Thyroid gland (tissue), 4 donors: ENCODE measurements around the gene CD276. TPM values are rescaled to one million over a fixed set of nuclear protein-coding genes. Genes with fewer than 3 reads are reported as not detected.

Experiments
- DNase-seq, 2 donors: peaks; one replicate each; pipeline ENCODE4 v3.0.0-alpha.2; 2019
- H3K27ac ChIP-seq, 3 donors: fragments of 200-600 bp; sonication (generic); 1 replicate in 2 of 3; 2 replicates in 1 of 3; pipeline ENCODE4 v1.5.1; 2016 to 2019; ENCODE audit warnings: mild to moderate bottlenecking in 1 of 3, moderate library complexity in 1 of 3
- H3K27me3 ChIP-seq: fragments of 200-600 bp; sonication (generic); one replicate; pipeline ENCODE4 v1.5.1; 2019
- H3K36me3 ChIP-seq, 2 donors: fragments of 200-600 bp; sonication (generic); one replicate each; pipeline ENCODE4 v1.5.1; 2016 to 2019
- H3K4me1 ChIP-seq, 2 donors: fragments of 200-600 bp; sonication (generic); one replicate each; pipeline ENCODE4 v1.5.1; 2017 to 2019
- H3K4me3 ChIP-seq, 3 donors: fragments of 200-600 bp; sonication (generic); replicated peaks in 1 of 3; 1 replicate in 2 of 3; 2 replicates in 1 of 3; pipeline ENCODE4 v1.5.1; 2016; ENCODE audit warnings: mild to moderate bottlenecking in 1 of 3
- H3K9me3 ChIP-seq: fragments of 200-600 bp; sonication (generic); one replicate; pipeline ENCODE4 v1.5.1; 2017
- CTCF ChIP-seq, 6 experiments: fragments of 200-600 bp in 3 of 6; fragments of 450-650 bp in 3 of 6; sonication (generic) in 3 of 6; IDR thresholded peaks; one replicate each; pipeline ENCODE4 v1.5.1; 2016 to 2019; ENCODE audit warnings: antibody characterized with exemption in 6 of 6, mild to moderate bottlenecking in 2 of 6, inconsistent platforms in 1 of 6, moderate library complexity in 1 of 6
- POLR2A ChIP-seq, 2 donors: fragments of 450-650 bp; IDR thresholded peaks; one replicate each; pipeline ENCODE4 v1.6.1; 2017; ENCODE audit warnings: antibody characterized with exemption in 2 of 2, mild to moderate bottlenecking in 2 of 2, moderate library complexity in 1 of 2
- WGBS, 2 donors: methylation state at CpG; one replicate each; pipeline ENCODE4 v1.1.5; 2017; 5-methylcytosine and 5-hydroxymethylcytosine counted together
- intact Hi-C: fragments of 100-400 bp; cut with DNase I; formaldehyde crosslinking; loops from one replicate; pipeline ENCODE4 v1.15.1; 2023
- total RNA-seq, 4 donors: library from RNA; depleted of rRNA; stranded (reverse); fragments of >200 nt; gene quantifications; one replicate each; pipeline ENCODE4 v1.2.3, GENCODE V29; 2016

CD276 gene
- total RNA-seq, 4 donors from 2014 or later, result 22.6 to 39.5 (median 28.9) TPM

GRCh38 chr15:73756947-73757513 is 72.8 kb downstream of the CD276 start:
- Histone ChIP-seq H3K4me1 (peaks cover 4 to 6% of the 10 kb centered on the region in 2 donors), H3K4me3 (no peak overlapping the region), H3K27ac (no peak overlapping the region), H3K27me3 (peaks cover 5% of the 10 kb centered on the region), H3K36me3 (no peaks in the 10 kb centered on the region), H3K9me3 (no peaks in the 10 kb centered on the region)
- TF ChIP-seq CTCF (IDR thresholded peaks at IDR 0.05) (no peak), POLR2A (IDR thresholded peaks at IDR 0.05) (no peak)
- no peak for DNase-seq
- WGBS, 2 donors, result 54 to 64% methylated on average over 3 of the region's 3 CpGs
- intact Hi-C loops, result no loop called here

GRCh38 chr15:73757571-73757970 is 73.4 kb downstream of the CD276 start:
- Histone ChIP-seq H3K4me3 (no peak overlapping the region), H3K27me3 (no peaks in the 10 kb centered on the region), H3K9me3 (no peaks in the 10 kb centered on the region), H3K36me3 (no peaks in the 10 kb centered on the region), H3K27ac (no peak overlapping the region), H3K4me1 (peaks cover 0 to under 1% of the 10 kb centered on the region in 2 donors)
- TF ChIP-seq CTCF (IDR thresholded peaks at IDR 0.05), result no peak
- no peak for TF ChIP-seq POLR2A (IDR thresholded peaks at IDR 0.05)
- intact Hi-C loops, result no loop called here
- DNase-seq, result no peak

GRCh38 chr15:73758461-73758860 is 74.3 kb downstream of the CD276 start:
- intact Hi-C loops, result no loop called here
- Histone ChIP-seq H3K4me3 (no peak overlapping the region), H3K27ac (no peak overlapping the region), H3K36me3 (no peaks in the 10 kb centered on the region), H3K27me3 (no peaks in the 10 kb centered on the region), H3K9me3 (no peaks in the 10 kb centered on the region), H3K4me1 (no peaks in the 10 kb centered on the region)
- 72 to 78% methylated on average over 5 of the region's 5 CpGs for WGBS, 2 donors
- TF ChIP-seq POLR2A (IDR thresholded peaks at IDR 0.05) (no peak), CTCF (IDR thresholded peaks at IDR 0.05) (no peak)
- no peak for DNase-seq

- no peak overlapping the region for H3K27ac ChIP-seq
- H3K4me1 ChIP-seq, result no peaks in the 10 kb centered on the region
- H3K27me3 ChIP-seq, result no peaks in the 10 kb centered on the region
- intact Hi-C loops, result no loop called here
- H3K36me3 ChIP-seq, result no peaks in the 10 kb centered on the region
- no peak overlapping the region for H3K4me3 ChIP-seq
- WGBS, 2 donors, result 57 to 60% methylated on average over 11 of the region's 11 CpGs
- no peaks in the 10 kb centered on the region for H3K9me3 ChIP-seq
- no peak for TF ChIP-seq CTCF (IDR thresholded peaks at IDR 0.05)
- no peak for TF ChIP-seq POLR2A (IDR thresholded peaks at IDR 0.05)
- no peak for DNase-seq
These were observed 76.4 kb downstream of the CD276 start for GRCh38 chr15:73760330-73761329.

GRCh38 chr15:73763931-73764330 is 79.7 kb downstream of the CD276 start:
- 63 to 76% methylated on average over 3 of the region's 3 CpGs for WGBS, 2 donors
- Histone ChIP-seq H3K4me3 (no peak overlapping the region), H3K9me3 (no peaks in the 10 kb centered on the region), H3K36me3 (no peaks in the 10 kb centered on the region), H3K27me3 (no peaks in the 10 kb centered on the region), H3K4me1 (no peaks in the 10 kb centered on the region), H3K27ac (no peak overlapping the region)
- no peak for DNase-seq
- intact Hi-C loops, result no loop called here
- TF ChIP-seq CTCF (IDR thresholded peaks at IDR 0.05) (no peak), POLR2A (IDR thresholded peaks at IDR 0.05) (no peak)
